GM18505 (cell line): ENCODE measurements around the gene PPP1R14C.

Source experiments
- ATAC-seq: cut with Tn5 transposase; IDR thresholded peaks from one replicate; pipeline ENCODE4 v1.9.1; 2021; ENCODE audit not compliant: unreplicated experiment
- POLR2A ChIP-seq: IDR thresholded peaks from 4 replicates; pipeline ENCODE4 v1.6.1; 2011; ENCODE audit warnings: borderline replicate concordance; ENCODE audit not compliant: insufficient read depth, insufficient read length; ENCODE audit errors: extremely low read depth

Gene PPP1R14C

DNA sequence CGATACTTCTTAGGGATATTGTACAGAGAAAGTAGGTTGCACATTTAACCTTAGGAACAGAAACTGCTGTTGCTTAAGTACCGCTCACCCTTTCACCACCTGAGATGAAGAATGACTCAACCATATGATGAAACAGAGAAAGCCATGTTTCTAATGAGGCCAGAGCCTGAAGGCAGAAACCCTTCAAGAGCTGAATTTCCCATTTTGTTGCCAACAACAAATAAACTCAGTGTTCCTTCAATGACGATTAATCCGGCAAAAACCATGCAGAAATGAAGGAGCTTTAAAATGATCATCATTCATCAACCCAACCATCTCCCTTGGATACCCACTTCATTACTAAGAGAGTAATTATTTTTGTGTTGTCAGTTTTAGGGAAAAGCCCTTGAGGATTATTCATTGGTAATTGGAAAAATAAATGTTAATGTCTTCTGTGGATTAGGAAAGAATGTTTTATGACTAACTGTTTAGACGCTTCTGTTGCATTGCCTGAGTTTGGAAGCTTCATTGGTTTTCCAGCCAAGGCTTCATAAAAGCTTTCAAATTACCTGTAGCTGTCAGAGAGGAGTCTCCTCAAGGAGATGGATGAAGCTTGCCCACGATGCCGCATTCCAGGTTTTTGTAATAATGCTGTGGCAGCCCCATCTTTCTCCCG lies 113.9 kb downstream of the PPP1R14C start:
- ATAC-seq: no peak
- TF ChIP-seq POLR2A: no peak

- ATAC-seq: no peak
- no peak for TF ChIP-seq POLR2A
These were observed 115.5 kb downstream of the PPP1R14C start for GRCh38 chr6:150258381-150258780.

DNA sequence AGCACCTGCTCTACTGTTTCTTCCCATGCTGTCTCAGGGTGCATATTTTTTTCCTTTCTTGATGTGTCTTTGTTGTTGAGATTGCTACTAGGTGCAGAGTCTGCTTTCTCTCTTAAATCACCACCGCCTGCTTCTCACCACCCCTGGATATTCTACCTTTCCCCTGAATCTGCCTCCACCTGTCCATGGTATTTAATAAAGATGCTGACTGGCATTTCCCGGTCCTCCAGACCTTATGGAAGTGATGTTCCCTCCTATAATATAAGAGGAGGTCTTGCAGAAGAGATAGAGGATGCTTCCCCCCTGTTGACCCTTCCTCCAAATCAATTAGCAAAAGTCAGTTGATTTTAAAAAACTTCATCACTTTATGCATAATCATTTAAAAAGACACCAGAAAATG lies 118.1 kb downstream of the PPP1R14C start:
- ATAC-seq: no peak
- TF ChIP-seq POLR2A: no peak

- ATAC-seq: no peak
- no peak for TF ChIP-seq POLR2A
These were observed 119.3 kb downstream of the PPP1R14C start for GRCh38 chr6:150261997-150262697.

DNA sequence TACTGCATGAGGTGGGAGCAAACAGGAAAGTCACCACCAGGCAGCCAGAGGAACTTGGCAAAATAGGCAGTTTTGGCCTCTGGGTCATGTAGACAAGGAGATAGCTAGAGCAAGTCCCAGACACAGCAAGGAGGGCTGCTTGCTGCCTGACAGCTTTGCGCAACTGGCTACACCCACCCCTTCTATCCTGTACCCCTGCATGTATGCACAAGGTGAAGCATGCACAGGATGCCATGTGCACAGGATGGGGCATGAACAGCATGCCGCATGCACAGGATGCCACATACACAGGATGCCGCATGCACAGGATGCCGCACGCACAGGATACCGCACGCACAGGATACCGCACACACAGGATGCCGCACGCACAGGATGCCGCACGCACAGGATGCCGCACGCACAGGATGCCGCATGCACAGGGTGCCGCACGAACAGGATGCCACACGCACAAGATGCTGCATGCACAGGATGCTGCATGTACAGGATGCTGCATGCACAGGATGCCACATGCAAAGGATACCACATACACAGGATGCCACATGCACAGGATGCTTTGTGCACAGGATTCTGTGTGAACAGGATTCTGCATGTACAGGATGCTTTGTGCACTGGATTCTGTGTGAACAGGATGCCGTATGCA lies 121.0 kb downstream of the PPP1R14C start:
- no peak for ATAC-seq

GRCh38 chr6:150266309-150266708 lies 123.5 kb downstream of the PPP1R14C start:
- TF ChIP-seq POLR2A: no peak
- no peak for ATAC-seq

More for the DNA sequence above, 121.0 kb downstream of the PPP1R14C start:
- TF ChIP-seq POLR2A: no peak

DNA sequence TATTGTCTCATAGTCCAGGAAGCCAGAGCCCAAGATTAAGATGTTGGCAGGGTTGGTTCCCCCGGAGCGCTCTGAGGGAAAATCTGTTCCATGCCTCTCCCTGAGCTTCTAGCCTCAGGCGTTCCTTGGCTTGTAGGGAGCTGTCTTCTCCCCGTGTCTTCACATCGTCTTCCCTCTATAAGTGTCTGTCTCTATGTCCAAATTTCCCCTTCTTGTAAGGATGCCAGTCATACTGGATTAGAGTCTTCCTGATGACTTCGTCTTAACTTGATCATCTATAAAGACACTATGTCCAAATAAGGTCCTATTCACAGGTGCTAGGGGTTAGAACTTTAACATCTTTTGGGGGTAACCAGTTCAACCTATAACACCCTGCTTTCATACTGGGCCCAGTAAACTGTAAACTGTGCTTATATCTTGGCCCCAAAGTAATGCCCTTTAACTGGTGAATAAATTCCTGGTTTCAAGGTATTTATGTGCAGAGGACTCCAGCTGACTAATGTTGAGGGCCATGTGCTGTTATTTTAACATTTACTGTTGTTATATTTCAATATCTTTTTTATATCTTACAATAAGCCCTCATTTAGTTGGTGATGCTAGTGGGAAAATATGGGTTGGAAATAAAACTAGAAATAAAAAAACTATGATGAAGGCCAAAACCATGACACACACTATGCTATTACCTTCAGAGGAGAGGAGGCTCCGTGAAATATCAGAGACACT lies 124.3 kb downstream of the PPP1R14C start:
- ATAC-seq: no peak
- TF ChIP-seq POLR2A: no peak

GRCh38 chr6:150267686-150268561 lies 125.1 kb downstream of the PPP1R14C start:
- TF ChIP-seq POLR2A: no peak
- no peak for ATAC-seq

DNA sequence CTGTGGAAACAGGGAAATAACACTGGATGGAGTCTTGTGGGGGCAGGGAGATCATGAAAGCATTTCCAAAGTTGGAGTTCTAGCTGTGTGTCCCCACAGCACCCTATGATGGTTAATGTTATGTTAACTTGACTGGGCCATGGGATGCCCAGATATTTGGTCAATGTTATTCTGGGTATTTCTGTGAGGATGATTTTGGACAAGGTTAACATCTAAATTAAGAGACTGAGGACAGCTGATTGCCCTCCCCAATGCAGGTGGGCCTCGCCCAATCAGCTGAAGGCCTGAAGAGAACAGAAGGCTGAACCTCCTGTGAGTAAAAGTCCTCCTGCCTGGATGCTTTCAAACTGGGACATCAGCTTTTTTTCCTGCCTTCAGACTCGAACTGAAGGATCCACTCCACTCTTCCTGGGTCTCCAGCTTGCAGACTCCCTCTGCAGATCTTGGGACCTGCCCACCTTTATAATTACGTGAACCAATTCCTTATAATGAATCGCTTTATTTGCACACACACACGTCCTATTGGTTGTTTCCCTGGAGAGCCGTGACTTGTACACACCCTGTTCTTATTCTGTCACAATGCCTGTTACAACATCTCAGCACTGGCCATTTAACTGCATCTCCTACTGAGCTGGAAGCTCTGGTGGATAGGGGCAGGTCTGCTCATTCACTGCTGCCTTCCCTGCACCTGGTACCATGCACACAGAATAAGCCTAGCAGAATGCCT lies 126.4 kb downstream of the PPP1R14C start:
- no peak for TF ChIP-seq POLR2A
- ATAC-seq: no peak

DNA sequence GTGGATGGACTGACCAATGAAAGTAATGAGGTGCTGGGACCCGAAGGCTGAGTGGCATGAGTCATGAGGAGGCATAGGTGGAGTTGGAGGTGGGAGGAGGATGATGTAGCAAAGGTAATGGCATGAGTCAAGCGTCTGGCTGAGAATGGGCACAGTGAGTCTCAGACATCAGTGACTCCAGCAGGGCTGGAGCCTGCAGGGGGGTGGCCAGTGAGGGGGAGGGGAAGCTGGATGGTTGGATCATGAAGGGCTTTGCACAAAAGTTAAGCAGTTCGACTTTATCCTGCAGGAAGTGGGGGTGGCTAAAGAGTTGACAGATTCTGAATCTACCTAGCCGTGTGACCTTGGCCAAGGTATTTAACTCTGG lies 127.0 kb downstream of the PPP1R14C start:
- ATAC-seq: no peak

DNA sequence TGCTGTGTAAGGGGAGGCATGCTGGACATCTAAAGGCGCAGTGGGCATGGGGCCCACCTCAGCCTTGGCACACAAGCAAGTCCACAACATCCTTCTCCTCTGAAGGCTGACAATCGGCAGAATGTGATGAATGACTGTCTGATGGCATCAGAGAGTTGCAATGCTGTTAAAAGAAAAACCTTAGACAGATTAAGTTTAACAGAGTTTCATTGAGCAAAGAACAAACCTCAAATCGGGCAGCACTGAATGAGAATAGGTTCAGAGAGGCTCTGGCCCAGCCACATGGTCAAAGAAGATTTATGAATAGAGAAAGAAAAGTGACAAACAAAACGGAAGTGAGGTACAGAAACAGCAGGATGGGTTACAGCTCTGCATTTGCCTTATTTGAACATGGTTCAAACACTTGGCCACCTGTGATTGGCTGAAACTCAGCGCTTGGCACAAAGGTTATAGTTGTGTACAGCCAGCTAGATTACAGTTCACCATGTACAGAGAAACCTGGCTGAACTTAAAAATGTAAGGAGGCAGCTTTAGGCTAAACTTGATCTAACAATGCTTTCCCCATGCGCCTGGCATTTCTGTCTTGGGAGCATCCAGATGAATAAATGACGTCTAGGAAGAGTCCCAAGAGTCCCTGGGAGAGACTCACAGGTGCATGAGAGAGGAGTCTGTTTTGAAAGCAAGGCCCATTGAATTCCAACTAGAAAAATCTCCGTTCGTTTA lies 127.6 kb downstream of the PPP1R14C start:
- TF ChIP-seq POLR2A: no peak
- ATAC-seq: no peak

More for the DNA sequence above, 127.0 kb downstream of the PPP1R14C start:
- TF ChIP-seq POLR2A: no peak
